BJ (cell line): ENCODE measurements around the gene SPTSSA. TPM values are rescaled to one million over a fixed set of nuclear protein-coding genes. Genes with fewer than 3 reads are reported as not detected.

ENCODE experiments used
- CTCF ChIA-PET: fragments of 350-600 bp; formaldehyde crosslinking; extraction: SDS; loops from one replicate; lab custom pipeline; 2021; ENCODE audit warnings: antibody characterized with exemption, inconsistent platforms; lab: Yijun Ruan, JAX
- POLR2A ChIA-PET: fragments of 300-600 bp; sonication (Branson Sonifier 250); formaldehyde crosslinking; extraction: SDS; loops from one replicate; lab custom pipeline; 2021; ENCODE audit warnings: antibody characterized with exemption; lab: Charles Lee
- DNase-seq: peaks from one replicate; pipeline ENCODE4 v3.0.0-alpha.2; 2011; ENCODE audit warnings: low read depth
- H3K27me3 ChIP-seq: 2 replicates; pipeline ENCODE4 v1.6.0; 2011; ENCODE audit warnings: low read length; ENCODE audit not compliant: control insufficient read depth, insufficient read depth
- H3K36me3 ChIP-seq: 2 replicates; pipeline ENCODE4 v1.5.1; 2011; ENCODE audit warnings: low read length; ENCODE audit not compliant: control insufficient read depth, insufficient read depth
- H3K4me3 ChIP-seq: 2 replicates; pipeline ENCODE4 v1.5.1; 2011; ENCODE audit warnings: low read depth, mild to moderate bottlenecking, control low read depth, low read length
- CTCF ChIP-seq: IDR thresholded peaks from 2 replicates; pipeline ENCODE4 v1.5.1; 2011; ENCODE audit warnings: low read depth, mild to moderate bottlenecking, control low read depth, inconsistent platforms, low read length, moderate library complexity; ENCODE audit not compliant: insufficient read depth
- polyA plus RNA-seq: library from polyadenylated mRNA; depleted of rRNA; stranded (reverse); fragments of >200 nt; gene quantifications from 2 replicates; pipeline ENCODE4 v1.2.3, GENCODE V29; 2011

Gene SPTSSA
- polyA plus RNA-seq, 1 experiment, result 12.1 TPM

- ChIA-PET POLR2A (interaction anchor here (0.6 to 0.7 kb wide), 2 partner anchors 14 to 125 kb away, joined by 3 to 6 read pairs; no protein-coding TSS in a partner anchor), CTCF (interaction anchor here (1.0 to 2.0 kb wide), 2 partner anchors 129 to 138 kb away, joined by 3 to 8 read pairs; no protein-coding TSS in a partner anchor)
- H3K4me3 ChIP-seq, result peak overlapping the region; percentile 55
- no peak for TF ChIP-seq CTCF
- no peaks in the 10 kb centered on the region for H3K27me3 ChIP-seq
- no peak for DNase-seq
- H3K36me3 ChIP-seq, result no peaks in the 10 kb centered on the region
Observed at GRCh38 chr14:34460841-34461240, 1.2 kb downstream of the SPTSSA start.

- CTCF ChIA-PET, result interaction anchor here (1.0 to 2.0 kb wide), 2 partner anchors 128 to 137 kb away, joined by 3 to 8 read pairs; no protein-coding TSS in a partner anchor
Observed at GRCh38 chr14:34460295-34460694, 1.7 kb downstream of the SPTSSA start.

DNA sequence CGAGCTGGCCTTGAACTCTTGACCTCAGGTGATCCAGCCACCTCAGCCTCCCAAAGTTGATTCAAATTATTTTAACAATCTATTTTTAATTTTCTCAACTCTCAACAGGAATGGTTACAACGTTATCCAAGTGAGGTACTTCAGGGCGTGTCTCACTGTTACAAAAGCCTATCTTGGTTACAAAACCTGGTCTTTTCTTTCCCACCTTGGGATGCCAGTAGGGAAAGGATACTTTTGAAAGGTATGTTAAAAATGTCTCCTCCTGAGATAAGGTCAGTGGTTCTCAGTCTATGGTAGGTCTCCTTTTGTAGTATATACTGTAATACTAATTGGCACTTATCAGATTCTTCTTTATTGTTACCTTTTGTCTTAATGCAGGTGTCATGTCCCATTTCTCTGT is 4.9 kb downstream of the SPTSSA start:
- ChIA-PET POLR2A (no interaction called here), CTCF (interaction anchor here (0.6 kb wide), 1 partner anchor 14 kb away, joined by 3 read pairs; no protein-coding TSS in a partner anchor)
- H3K4me3 ChIP-seq, result no peak overlapping the region
- H3K27me3 ChIP-seq, result no peaks in the 10 kb centered on the region
- H3K36me3 ChIP-seq, result 0 out of 2 replicates have a peak, but pooled peaks cover 2% of the 10 kb centered on the region
- TF ChIP-seq CTCF, result no peak
- no peak for DNase-seq

More at GRCh38 chr14:34460295-34460694, 1.7 kb downstream of the SPTSSA start:
- no peak for DNase-seq
- 0 out of 2 replicates have a peak overlapping the region, but pooled peaks have one; percentile 6 for H3K4me3 ChIP-seq
- no peak for TF ChIP-seq CTCF
- no peaks in the 10 kb centered on the region for H3K27me3 ChIP-seq
- POLR2A ChIA-PET, result interaction anchor here (0.7 kb wide), 1 partner anchor 124 kb away, joined by 3 read pairs; no protein-coding TSS in a partner anchor
- 0 out of 2 replicates have a peak, but pooled peaks cover 2% of the 10 kb centered on the region for H3K36me3 ChIP-seq

- peaks cover 2% of the 10 kb centered on the region; the same call in 1 of the 2 replicates for H3K36me3 ChIP-seq
- ChIA-PET POLR2A (no interaction called here), CTCF (interaction anchor here (1.6 kb wide), 1 partner anchor 26 kb away, joined by 3 read pairs; no protein-coding TSS in a partner anchor)
Observed at GRCh38 chr14:34453226-34453625, 8.8 kb downstream of the SPTSSA start.

More at GRCh38 chr14:34453226-34453625, 8.8 kb downstream of the SPTSSA start:
- Histone ChIP-seq H3K4me3 (no peak overlapping the region), H3K27me3 (no peaks in the 10 kb centered on the region)
- TF ChIP-seq CTCF, result no peak
- DNase-seq, result no peak
